Esophagus muscularis mucosa (tissue), 3 donors: ENCODE measurements around the gene PLSCR2.

Experiments used
- CTCF ChIP-seq, 3 experiments: fragments of 200-600 bp in 2 of 3; fragments of 450-650 bp in 1 of 3; sonication (generic) in 2 of 3; IDR thresholded peaks; one replicate each; pipeline ENCODE4 v1.5.1; 2017 to 2019; ENCODE audit warnings: antibody characterized with exemption in 3 of 3, mild to moderate bottlenecking in 2 of 3, moderate library complexity in 1 of 3
- POLR2A ChIP-seq: fragments of 450-650 bp; IDR thresholded peaks from one replicate; pipeline ENCODE4 v1.6.1; 2017; ENCODE audit warnings: antibody characterized with exemption, moderate library complexity, mild to moderate bottlenecking, low read depth

GRCh38 chr3:146414010-146414409 is 55.4 kb downstream of the PLSCR2 start:
- TF ChIP-seq CTCF (IDR thresholded peaks at IDR 0.05) (no peak), POLR2A (no peak)
